T-cell (primary cell): Measurements from ENCODE around the gene CPT1A. TPM values are rescaled to one million over a fixed set of nuclear protein-coding genes. Genes with fewer than 3 reads are reported as not detected.

Source experiments
- ATAC-seq, 4 experiments: fragments of 200-7000 bp in 3 of 4; fragments of 150-1000 bp in 1 of 4; cut with Tn5 transposase; replicated peaks in 1 of 4; 1 replicate in 3 of 4; 2 replicates in 1 of 4; pipeline ENCODE4 v1.10.0; 2021; ENCODE audit warnings: moderate library complexity in 3 of 4, mild to moderate bottlenecking in 2 of 4, moderate number of reproducible peaks in 1 of 4
- CTCF ChIA-PET, 2 donors: fragments of 300-600 bp; sonication (Branson Sonifier 250); formaldehyde crosslinking; loops; one replicate each; lab custom pipeline; 2022; ENCODE audit warnings: antibody characterized with exemption in 2 of 2; lab: Charles Lee
- POLR2A ChIA-PET, 2 donors: fragments of 300-600 bp; sonication (Branson Sonifier 250); formaldehyde crosslinking; loops; one replicate each; lab custom pipeline; 2022; ENCODE audit warnings: antibody characterized with exemption in 2 of 2; lab: Charles Lee
- DNase-seq, 35 experiments: peaks; one replicate each; pipeline versions ENCODE4 v3.0.0 to v3.0.0-alpha.2; 2013 to 2023
- H3K27ac ChIP-seq: one replicate; pipeline ENCODE4 v1.5.1; 2013; ENCODE audit warnings: low read length
- H3K27me3 ChIP-seq, 2 experiments: replicated peaks in 1 of 2; 1 replicate in 1 of 2; 2 replicates in 1 of 2; pipeline versions ENCODE4 v1.6.1 to v1.7.0; 2013; ENCODE audit warnings: low read length in 1 of 2, mixed read lengths in 1 of 2; ENCODE audit not compliant: control insufficient read depth in 2 of 2, insufficient read depth in 2 of 2; ENCODE audit errors: extremely low read depth in 1 of 2
- H3K36me3 ChIP-seq, 2 donors: 1 replicate in 1 of 2; 2 replicates in 1 of 2; pipeline versions ENCODE4 v1.6.1 to v1.7.0; 2013; ENCODE audit warnings: low read length in 1 of 2; ENCODE audit not compliant: control insufficient read depth in 2 of 2, insufficient read depth in 1 of 2; ENCODE audit errors: extremely low read depth in 1 of 2
- H3K4me1 ChIP-seq, 2 experiments: 1 replicate in 1 of 2; 2 replicates in 1 of 2; pipeline versions ENCODE4 v1.6.1 to v1.7.0; 2013; ENCODE audit warnings: low read length in 2 of 2, mixed read lengths in 1 of 2; ENCODE audit not compliant: insufficient read depth in 2 of 2, control insufficient read depth in 1 of 2; ENCODE audit errors: extremely low read depth in 1 of 2
- H3K4me3 ChIP-seq, 2 donors: 1 replicate in 1 of 2; 2 replicates in 1 of 2; pipeline versions ENCODE4 v1.5.1 to v1.7.0; 2013; ENCODE audit warnings: mild to moderate bottlenecking in 2 of 2, low read length in 1 of 2, moderate library complexity in 1 of 2; ENCODE audit not compliant: control insufficient read depth in 1 of 2; ENCODE audit errors: extremely low read depth in 1 of 2
- H3K9me3 ChIP-seq: 2 replicates; pipeline ENCODE4 v1.7.0; 2013
- H3K27ac Mint-ChIP-seq, 2 donors: one replicate each; pipeline ENCODE4 v1.8.0; 2020 to 2021; ENCODE audit warnings: mild to moderate bottlenecking in 2 of 2, mixed read lengths in 2 of 2
- H3K27me3 Mint-ChIP-seq, 2 donors: one replicate each; pipeline ENCODE4 v1.8.0; 2021 to 2022; ENCODE audit warnings: mixed read lengths in 2 of 2
- H3K36me3 Mint-ChIP-seq: one replicate; pipeline ENCODE4 v1.8.0; 2021; ENCODE audit warnings: mixed read lengths
- H3K4me1 Mint-ChIP-seq, 3 donors: one replicate each; pipeline ENCODE4 v1.8.0; 2020 to 2022; ENCODE audit warnings: mixed read lengths in 3 of 3, mild to moderate bottlenecking in 1 of 3
- H3K4me3 Mint-ChIP-seq, 3 donors: one replicate each; pipeline ENCODE4 v1.8.0; 2020 to 2022; ENCODE audit warnings: mild to moderate bottlenecking in 3 of 3, mixed read lengths in 3 of 3, moderate library complexity in 3 of 3
- H3K9me3 Mint-ChIP-seq, 3 donors: one replicate each; pipeline ENCODE4 v1.8.0; 2020 to 2022; ENCODE audit warnings: mixed read lengths in 3 of 3
- WGBS: methylation state at CpG from one replicate; pipeline ENCODE4 v1.1.5; 2013; ENCODE audit warnings: missing lambda C conversion rate; ENCODE audit not compliant: insufficient coverage; 5-methylcytosine and 5-hydroxymethylcytosine counted together
- total RNA-seq, 35 experiments: library from RNA in 6 of 35; stranded (reverse) in 6 of 35; fragments of 120-200 nt in 1 of 35; gene quantifications; one replicate each; pipeline versions ENCODE4 v1.2.1 to v1.2.4 and lab custom pipeline; 2013 to 2026

Gene CPT1A
- total RNA-seq, 5 donors from 2014 or later (not counting 1 experiment from before 2014, with no cell fraction given): 21.2 to 44.1 (median 35.9) TPM

GRCh38 chr11:68714060-68714856 is 127.5 kb downstream of the CPT1A start:
- 93% methylated on average over 19 of the region's 23 CpGs for WGBS
- no peak overlapping the region for H3K27ac ChIP-seq
- Mint-ChIP-seq H3K36me3 (peaks cover 12% of the 10 kb centered on the region), H3K9me3 (peaks cover 0 to 4% (median 2%) of the 10 kb centered on the region in 3 donors), H3K27ac (no peak overlapping the region), H3K4me1 (no peaks in the 10 kb centered on the region), H3K4me3 (no peak overlapping the region), H3K27me3 (peaks cover 0 to 4% of the 10 kb centered on the region in 2 donors)
- no peaks in the 10 kb centered on the region for H3K9me3 ChIP-seq
- no peak for DNase-seq
- H3K4me3 ChIP-seq: no peak overlapping the region
- CTCF ChIA-PET: no interaction called here
- no peaks in the 10 kb centered on the region for H3K36me3 ChIP-seq
- no peak for ATAC-seq
- POLR2A ChIA-PET: no interaction called here
- H3K27me3 ChIP-seq: peaks cover 0 to 2% of the 10 kb centered on the region in 2 experiments
- H3K4me1 ChIP-seq: no peaks in the 10 kb centered on the region

- no peak overlapping the region for H3K27ac Mint-ChIP-seq
- Histone ChIP-seq H3K4me1 (no peaks in the 10 kb centered on the region), H3K4me3 (no peak overlapping the region), H3K9me3 (no peaks in the 10 kb centered on the region), H3K36me3 (no peaks in the 10 kb centered on the region), H3K27ac (no peak overlapping the region), H3K27me3 (no peaks in the 10 kb centered on the region)
- no peak for ATAC-seq
- no peaks in the 10 kb centered on the region for H3K4me1 Mint-ChIP-seq
- H3K36me3 Mint-ChIP-seq: no peaks in the 10 kb centered on the region
- no peak overlapping the region for H3K4me3 Mint-ChIP-seq
- ChIA-PET CTCF (no interaction called here), POLR2A (no interaction called here)
- H3K27me3 Mint-ChIP-seq: no peaks in the 10 kb centered on the region
- H3K9me3 Mint-ChIP-seq: no peaks in the 10 kb centered on the region
- 90% methylated on average over 8 of the region's 8 CpGs for WGBS
- no peak for DNase-seq
Measured at GRCh38 chr11:68711114-68711513, 130.6 kb downstream of the CPT1A start.

- Mint-ChIP-seq H3K27ac (no peak overlapping the region), H3K9me3 (no peaks in the 10 kb centered on the region), H3K36me3 (no peaks in the 10 kb centered on the region), H3K27me3 (no peaks in the 10 kb centered on the region), H3K4me3 (no peak overlapping the region), H3K4me1 (no peaks in the 10 kb centered on the region)
- ChIA-PET POLR2A (no interaction called here), CTCF (no interaction called here)
- Histone ChIP-seq H3K4me1 (no peaks in the 10 kb centered on the region), H3K4me3 (no peak overlapping the region), H3K27me3 (no peaks in the 10 kb centered on the region), H3K36me3 (no peaks in the 10 kb centered on the region), H3K9me3 (no peaks in the 10 kb centered on the region), H3K27ac (no peak overlapping the region)
- DNase-seq (no peak), ATAC-seq (no peak)
- WGBS: 86% methylated on average over 9 of the region's 11 CpGs
Measured at GRCh38 chr11:68710409-68710808, 131.3 kb downstream of the CPT1A start.

GRCh38 chr11:68709062-68709461 is 132.7 kb downstream of the CPT1A start:
- ATAC-seq: no peak
- no peaks in the 10 kb centered on the region for H3K27me3 Mint-ChIP-seq
- no peaks in the 10 kb centered on the region for H3K4me1 Mint-ChIP-seq

GRCh38 chr11:68707527-68707926 is 134.2 kb downstream of the CPT1A start:
- H3K27me3 ChIP-seq: no peaks in the 10 kb centered on the region
- Mint-ChIP-seq H3K9me3 (no peaks in the 10 kb centered on the region), H3K36me3 (no peaks in the 10 kb centered on the region), H3K4me3 (no peak overlapping the region), H3K27ac (no peak overlapping the region), H3K4me1 (no peaks in the 10 kb centered on the region), H3K27me3 (peaks cover 0 to 3% of the 10 kb centered on the region in 2 donors)
- H3K36me3 ChIP-seq: no peaks in the 10 kb centered on the region
- H3K4me1 ChIP-seq: no peaks in the 10 kb centered on the region
- CTCF ChIA-PET: interaction anchor here in 1 of 2 donors (0.6 kb wide), 1 partner anchor 1835 kb away, joined by 3 read pairs; no protein-coding TSS in a partner anchor
- POLR2A ChIA-PET: no interaction called here
- H3K9me3 ChIP-seq: no peaks in the 10 kb centered on the region
- ATAC-seq (no peak), DNase-seq (no peak)
- no peak overlapping the region for H3K27ac ChIP-seq
- H3K4me3 ChIP-seq: no peak overlapping the region
- no CpG with 5 or more reads among the region's 7 CpGs for WGBS

More at GRCh38 chr11:68709062-68709461, 132.7 kb downstream of the CPT1A start:
- H3K36me3 ChIP-seq: no peaks in the 10 kb centered on the region
- H3K9me3 ChIP-seq: no peaks in the 10 kb centered on the region
- no peaks in the 10 kb centered on the region for H3K27me3 ChIP-seq
- ChIA-PET POLR2A (no interaction called here), CTCF (no interaction called here)
- Mint-ChIP-seq H3K9me3 (no peaks in the 10 kb centered on the region), H3K36me3 (no peaks in the 10 kb centered on the region), H3K4me3 (no peak overlapping the region), H3K27ac (no peak overlapping the region)
- H3K4me1 ChIP-seq: no peaks in the 10 kb centered on the region
- no peak overlapping the region for H3K27ac ChIP-seq
- WGBS: 87% methylated on average over 11 of the region's 12 CpGs
- no peak for DNase-seq
- H3K4me3 ChIP-seq: no peak overlapping the region

GRCh38 chr11:68704887-68705286 is 136.8 kb downstream of the CPT1A start:
- Mint-ChIP-seq H3K9me3 (no peaks in the 10 kb centered on the region), H3K27me3 (peaks cover 5 to 6% of the 10 kb centered on the region in 2 donors), H3K27ac (no peak overlapping the region), H3K4me1 (no peaks in the 10 kb centered on the region), H3K36me3 (no peaks in the 10 kb centered on the region), H3K4me3 (no peak overlapping the region)
- Histone ChIP-seq H3K27ac (no peak overlapping the region), H3K4me1 (no peaks in the 10 kb centered on the region), H3K27me3 (no peaks in the 10 kb centered on the region), H3K4me3 (no peak overlapping the region), H3K36me3 (no peaks in the 10 kb centered on the region), H3K9me3 (no peaks in the 10 kb centered on the region)
- no peak for DNase-seq
- CTCF ChIA-PET: no interaction called here
- POLR2A ChIA-PET: no interaction called here
- no peak for ATAC-seq
- 88% methylated on average over 10 of the region's 16 CpGs for WGBS
